Adrenal gland (tissue), 12 donors: ENCODE data around the gene PRG2. TPM values are rescaled to one million over a fixed set of nuclear protein-coding genes. Genes with fewer than 3 reads are reported as not detected.

ENCODE experiments used
- DNase-seq, 7 donors: peaks; one replicate each; pipeline ENCODE4 v3.0.0-alpha.2; 2019 to 2020
- H3K27ac ChIP-seq, 5 donors: fragments of 200-600 bp; sonication (generic) in 4 of 5; 1 replicate in 3 of 5; 2 replicates in 2 of 5; pipeline versions ENCODE4 v1.5.1 to v1.8.0; 2016 to 2020; ENCODE audit warnings: mild to moderate bottlenecking in 1 of 5
- H3K27me3 ChIP-seq: fragments of 200-600 bp; 2 replicates; pipeline ENCODE4 v1.8.0; 2021
- H3K36me3 ChIP-seq, 2 donors: fragments of 200-600 bp; replicated peaks in 1 of 2; 1 replicate in 1 of 2; 2 replicates in 1 of 2; pipeline versions ENCODE4 v1.5.1 to v1.8.0; 2018 to 2022
- H3K4me1 ChIP-seq, 2 donors: fragments of 200-600 bp; replicated peaks in 1 of 2; 1 replicate in 1 of 2; 2 replicates in 1 of 2; pipeline versions ENCODE4 v1.5.1 to v1.8.0; 2018 to 2021
- H3K4me3 ChIP-seq, 4 donors: fragments of 200-600 bp; sonication (generic) in 3 of 4; one replicate each; pipeline ENCODE4 v1.5.1; 2016 to 2018
- H3K9me3 ChIP-seq, 3 donors: fragments of 200-600 bp; sonication (generic) in 1 of 3; replicated peaks in 1 of 3; 1 replicate in 2 of 3; 2 replicates in 1 of 3; pipeline versions ENCODE4 v1.5.1 to v1.8.0; 2016 to 2021
- POLR2A ChIP-seq, 2 donors: fragments of 450-650 bp; IDR thresholded peaks; one replicate each; pipeline ENCODE4 v1.6.1; 2017; ENCODE audit warnings: antibody characterized with exemption in 2 of 2, mild to moderate bottlenecking in 2 of 2, moderate library complexity in 1 of 2
- WGBS, 4 donors: extraction: QIAGEN DNeasy Blood & Tissue Kit in 2 of 4; methylation state at CpG; one replicate each; pipeline versions ENCODE4 v1.1.5 to v1.1.7; 2013 to 2017; 5-methylcytosine and 5-hydroxymethylcytosine counted together
- intact Hi-C, 2 donors: fragments of 100-400 bp; cut with DNase I; formaldehyde crosslinking; loops; one replicate each; pipeline versions ENCODE4 v1.14.1 to v1.15.0; 2022 to 2023
- polyA plus RNA-seq, 3 donors: library from polyadenylated mRNA; stranded (reverse); fragments of 200-250 nt in 2 of 3; fragments of 350-450 nt in 1 of 3; fragmentation: Illumina TruSeq in 1 of 3; extraction: RNeasy Lipid Tissue Mini Kit (QIAGEN cat#74804) in 1 of 3; gene quantifications; one replicate each; pipeline ENCODE4 v1.2.3, GENCODE V29; 2013 to 2014
- total RNA-seq, 9 donors: library from RNA; depleted of rRNA in 4 of 9; stranded (reverse); fragments of >200 nt in 4 of 9; fragments of 120-200 nt in 1 of 9; fragmentation: NEBNext Ultra II Directional in 1 of 9; extraction: Animal tissue kit (Norgen Biotek cat#: 25700) in 1 of 9; gene quantifications; one replicate each; pipeline versions ENCODE4 v1.1.0 to v1.2.4, GENCODE V29; 2013 to 2023
- TF ChIP-seq, protein P1 (sequence below), 6 experiments: fragments of 450-650 bp in 4 of 6; fragments of 200-600 bp in 2 of 6; sonication (generic) in 1 of 6; IDR thresholded peaks; 1 replicate in 5 of 6; 2 replicates in 1 of 6; pipeline versions ENCODE4 v1.5.1 to v1.8.0; 2016 to 2021; ENCODE audit warnings: antibody characterized with exemption in 6 of 6, mild to moderate bottlenecking in 2 of 6, moderate library complexity in 1 of 6
- donor health status: healthy with polysubstance abuse.
- donor health status: Bipolar disorder and iron deficiency.
- donor health status: DM: yes; HTN: yes; CAD: no.
- donor health status: DM: no; HTN: no; CAD: no.
- donor health status: DM: no; HTN: no; CAD: no.
- donor health status: DM: yes; HTN: yes; CAD: no.

PRG2 gene
- total and polyA plus RNA-seq, 12 donors, result 0.24 to 0.97 (median 0.27) TPM; not detected in 8

DNA sequence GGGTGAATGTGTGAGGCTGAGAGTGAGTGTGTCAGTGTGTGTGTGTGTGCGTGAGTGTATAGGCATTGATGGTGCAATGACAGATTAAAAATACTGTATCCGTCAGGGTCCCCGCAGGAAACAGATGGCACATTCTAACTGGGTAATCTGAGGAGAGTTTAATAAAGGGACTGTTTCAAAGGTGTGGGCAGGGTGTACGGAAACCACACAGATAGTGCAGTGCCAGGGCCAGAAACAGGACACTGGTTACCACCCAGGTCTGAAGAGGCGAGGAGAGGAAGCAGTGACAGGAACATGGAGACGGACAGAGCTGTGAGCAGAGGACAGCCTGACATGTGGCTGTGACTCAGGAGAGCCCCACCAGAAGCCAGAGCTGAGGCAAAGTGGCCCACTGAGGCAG is 35.8 kb downstream of the PRG2 start:
- Histone ChIP-seq H3K27me3 (no peaks in the 10 kb centered on the region), H3K27ac (no peak overlapping the region), H3K9me3 (no peaks in the 10 kb centered on the region), H3K36me3 (no peaks in the 10 kb centered on the region), H3K4me1 (no peaks in the 10 kb centered on the region), H3K4me3 (no peak overlapping the region)
- WGBS, 4 donors, result 67 to 86% (median 79%) methylated on average over 6 of the region's 6 CpGs
- TF ChIP-seq POLR2A (IDR thresholded peaks at IDR 0.05), result no peak
- TF ChIP-seq, protein P1, sequence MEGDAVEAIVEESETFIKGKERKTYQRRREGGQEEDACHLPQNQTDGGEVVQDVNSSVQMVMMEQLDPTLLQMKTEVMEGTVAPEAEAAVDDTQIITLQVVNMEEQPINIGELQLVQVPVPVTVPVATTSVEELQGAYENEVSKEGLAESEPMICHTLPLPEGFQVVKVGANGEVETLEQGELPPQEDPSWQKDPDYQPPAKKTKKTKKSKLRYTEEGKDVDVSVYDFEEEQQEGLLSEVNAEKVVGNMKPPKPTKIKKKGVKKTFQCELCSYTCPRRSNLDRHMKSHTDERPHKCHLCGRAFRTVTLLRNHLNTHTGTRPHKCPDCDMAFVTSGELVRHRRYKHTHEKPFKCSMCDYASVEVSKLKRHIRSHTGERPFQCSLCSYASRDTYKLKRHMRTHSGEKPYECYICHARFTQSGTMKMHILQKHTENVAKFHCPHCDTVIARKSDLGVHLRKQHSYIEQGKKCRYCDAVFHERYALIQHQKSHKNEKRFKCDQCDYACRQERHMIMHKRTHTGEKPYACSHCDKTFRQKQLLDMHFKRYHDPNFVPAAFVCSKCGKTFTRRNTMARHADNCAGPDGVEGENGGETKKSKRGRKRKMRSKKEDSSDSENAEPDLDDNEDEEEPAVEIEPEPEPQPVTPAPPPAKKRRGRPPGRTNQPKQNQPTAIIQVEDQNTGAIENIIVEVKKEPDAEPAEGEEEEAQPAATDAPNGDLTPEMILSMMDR (IDR thresholded peaks at IDR 0.05), result no peak
- intact Hi-C loops, result loop anchor here in 1 of 2 donors (10.0 kb wide), 1 partner anchor 170 kb away; no protein-coding TSS in a partner anchor
- DNase-seq, result no peak

- no peak overlapping the region for H3K27ac ChIP-seq
- no peak overlapping the region for H3K4me3 ChIP-seq
- no peaks in the 10 kb centered on the region for H3K27me3 ChIP-seq
- intact Hi-C loops, result loop anchor here in 1 of 2 donors (10.0 kb wide), 1 partner anchor 171 kb away; no protein-coding TSS in a partner anchor
- no peak for TF ChIP-seq POLR2A (IDR thresholded peaks at IDR 0.05)
- TF ChIP-seq, protein P1 (IDR thresholded peaks at IDR 0.05), result no peak
- no peaks in the 10 kb centered on the region for H3K9me3 ChIP-seq
- no peak for DNase-seq
- no peaks in the 10 kb centered on the region for H3K36me3 ChIP-seq
- WGBS, 4 donors, result 74 to 82% (median 81%) methylated on average over 4 of the region's 4 CpGs
- no peaks in the 10 kb centered on the region for H3K4me1 ChIP-seq
Measured at GRCh38 chr11:57353852-57354251, 36.6 kb downstream of the PRG2 start.

- WGBS, 4 donors, result 60 to 81% (median 61%) methylated on average over 4 of the region's 4 CpGs
- H3K27me3 ChIP-seq, result no peaks in the 10 kb centered on the region
- H3K9me3 ChIP-seq, result no peaks in the 10 kb centered on the region
- no peak for DNase-seq
- H3K4me3 ChIP-seq, result no peak overlapping the region
- intact Hi-C loops, result loop anchor here in 1 of 2 donors (10.0 kb wide), 1 partner anchor 171 kb away; no protein-coding TSS in a partner anchor
- TF ChIP-seq, protein P1 (IDR thresholded peaks at IDR 0.05), result no peak
- TF ChIP-seq POLR2A (IDR thresholded peaks at IDR 0.05), result no peak
- no peaks in the 10 kb centered on the region for H3K36me3 ChIP-seq
- no peak overlapping the region for H3K27ac ChIP-seq
- H3K4me1 ChIP-seq, result no peaks in the 10 kb centered on the region
Measured at GRCh38 chr11:57353446-57353845, 37.0 kb downstream of the PRG2 start.

DNA sequence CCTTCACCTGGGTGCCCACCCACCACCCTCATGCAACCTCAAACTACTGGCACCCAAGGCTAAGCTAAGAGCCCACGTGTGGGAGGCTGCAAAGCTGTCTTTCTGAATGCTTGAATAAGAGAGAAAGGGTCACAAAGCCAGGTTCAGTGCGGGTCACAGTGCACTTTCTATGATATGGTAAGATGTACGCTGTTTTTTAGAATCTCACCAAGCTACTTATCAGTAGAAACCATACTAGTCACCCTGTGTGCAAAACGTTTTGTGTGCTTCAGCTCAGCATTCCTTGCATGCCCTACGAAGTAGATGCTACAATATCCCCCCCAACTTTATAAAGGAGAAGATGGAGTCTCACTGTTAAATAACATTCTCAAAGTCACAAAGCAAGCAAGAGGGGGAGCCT is 37.4 kb downstream of the PRG2 start:
- Histone ChIP-seq H3K4me3 (no peak overlapping the region), H3K36me3 (no peaks in the 10 kb centered on the region), H3K27me3 (no peaks in the 10 kb centered on the region), H3K9me3 (no peaks in the 10 kb centered on the region), H3K4me1 (no peaks in the 10 kb centered on the region), H3K27ac (no peak overlapping the region)
- intact Hi-C loops, result loop anchor here in 1 of 2 donors (10.0 kb wide), 1 partner anchor 172 kb away; no protein-coding TSS in a partner anchor
- no peak for DNase-seq
- TF ChIP-seq, protein P1 (IDR thresholded peaks at IDR 0.05), result no peak
- TF ChIP-seq POLR2A (IDR thresholded peaks at IDR 0.05), result no peak
- 65 to 72% (median 70%) methylated on average over 5 of the region's 5 CpGs for WGBS, 4 donors
